DMS153 treated with DMSO at 0.1 percent for 48 hours (cell line): Measurements from ENCODE around the gene CUL5.
"Not testable (repeated sequence)": the region's sequence is repeated elsewhere in the genome, so short reads cannot be mapped to it uniquely, and the experiment has no call there.

ENCODE experiments used
- DNase-seq: peaks from one replicate; lab custom pipeline; 2025; ENCODE audit not compliant: unreplicated experiment; lab: John Stamatoyannopoulos, UW

CUL5 gene

DNA sequence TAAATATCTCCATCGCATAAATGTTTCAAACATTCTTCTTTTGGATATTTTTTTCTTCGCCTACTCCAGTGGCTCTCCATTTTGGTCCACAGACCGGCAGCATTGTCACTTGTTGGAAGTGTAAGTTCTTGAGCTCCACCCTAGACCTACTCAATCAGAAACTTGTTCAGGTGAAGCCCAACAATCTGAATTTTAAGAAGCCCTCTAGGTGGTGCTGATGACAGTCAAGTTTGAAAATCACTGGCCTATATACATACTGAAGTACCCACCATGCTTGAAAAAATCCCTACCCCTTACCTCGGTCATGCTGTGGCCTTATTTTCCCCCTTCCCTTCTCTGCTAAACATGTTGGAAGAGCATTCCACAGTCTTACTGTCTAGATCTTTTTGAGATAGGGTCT, 102.4 kb downstream of the CUL5 start:
- no peak for DNase-seq

DNA sequence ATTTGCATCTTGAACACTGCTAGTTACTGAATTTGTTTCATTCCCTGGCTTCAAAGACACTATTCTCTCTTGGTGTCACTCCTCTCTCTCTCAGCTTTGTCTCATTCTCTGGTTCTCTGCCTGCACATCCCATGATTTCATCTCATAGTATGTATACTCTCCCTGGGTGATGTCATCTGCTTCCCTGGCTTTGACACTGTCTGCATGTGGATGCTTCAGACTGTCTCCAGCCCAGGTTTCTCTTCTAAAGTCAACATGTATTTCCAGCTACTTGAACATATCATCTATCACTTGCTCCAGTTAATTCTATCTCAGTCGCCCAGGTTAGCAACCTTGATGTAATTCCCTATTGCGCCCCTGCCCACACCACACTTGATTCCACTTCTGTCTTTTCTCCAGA, 103.4 kb downstream of the CUL5 start:
- DNase-seq: no peak

- DNase-seq: peak; percentile 23
Measured at GRCh38 chr11:108115500-108116140, 106.9 kb downstream of the CUL5 start.

- peak; percentile 22 for DNase-seq
Measured at GRCh38 chr11:108117746-108118371, 109.2 kb downstream of the CUL5 start.

DNA sequence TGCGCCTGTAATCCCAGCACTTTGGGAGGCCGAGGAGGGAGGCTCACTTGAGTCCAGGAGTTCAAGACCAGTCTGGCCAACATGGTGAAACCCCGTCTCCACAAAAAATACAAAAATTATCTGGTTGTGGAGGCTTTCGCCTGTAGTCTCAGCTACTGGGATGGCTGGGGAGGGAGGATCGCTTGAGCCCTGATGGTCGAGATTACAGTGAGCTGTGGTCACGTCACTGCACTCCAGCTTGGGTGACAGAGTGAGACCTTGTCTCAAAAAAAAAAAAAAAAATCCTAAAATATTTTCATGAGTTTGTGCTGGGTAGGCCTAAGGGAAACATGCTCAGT, 112.2 kb downstream of the CUL5 start:
- not testable (repeated sequence) for DNase-seq

GRCh38 chr11:108121274-108122155, 112.8 kb downstream of the CUL5 start, which contains the start of gene ACAT1:
ACAT1 (plus strand) TSS chr11:108121567; CDS start chr11:108121607, 40 bp downstream.
- peak; percentile 86 for DNase-seq

DNA sequence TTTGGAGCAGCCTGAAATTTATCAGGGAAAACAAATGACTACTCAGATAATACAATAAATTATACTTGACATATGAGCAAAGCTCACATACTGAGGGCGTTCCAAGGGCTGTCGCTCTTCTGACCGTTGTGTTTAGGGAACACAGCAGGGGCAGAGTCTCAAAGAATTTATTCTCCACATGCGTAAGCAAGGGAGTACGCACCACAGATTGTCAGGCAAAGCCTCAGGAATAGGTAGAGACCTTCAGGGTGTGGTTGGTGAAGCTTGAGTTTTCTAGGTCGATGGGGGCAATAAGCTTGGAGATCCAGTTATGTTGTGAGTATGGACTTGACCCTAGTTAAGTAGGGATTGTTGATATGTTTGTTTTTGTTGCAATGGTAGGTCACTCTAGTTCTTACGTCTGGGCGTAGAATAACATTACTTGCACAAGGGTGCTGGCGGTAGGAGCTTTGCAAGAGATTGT, 113.5 kb downstream of the CUL5 start:
- DNase-seq: no peak

DNA sequence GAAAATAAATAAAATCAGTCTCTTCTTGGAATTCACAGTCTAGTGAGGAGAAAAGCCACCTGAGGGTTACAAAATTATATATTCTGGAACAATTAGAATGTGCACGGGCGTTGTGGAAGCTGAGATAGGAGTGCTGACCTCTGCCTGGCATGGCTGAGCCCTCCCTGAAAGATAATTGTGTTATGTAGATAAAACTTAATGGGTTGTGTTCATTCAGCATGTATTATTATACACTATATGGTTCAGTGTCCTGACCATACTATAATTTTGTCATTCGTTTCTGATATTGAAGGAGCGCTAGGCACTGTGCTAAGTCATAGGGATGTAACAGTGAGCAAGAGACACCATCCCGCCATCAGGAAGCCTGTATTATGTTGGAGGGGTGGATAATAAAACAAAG, 116.4 kb downstream of the CUL5 start:
- no peak for DNase-seq

GRCh38 chr11:108128772-108129171, 120.1 kb downstream of the CUL5 start:
- DNase-seq: no peak

DNA sequence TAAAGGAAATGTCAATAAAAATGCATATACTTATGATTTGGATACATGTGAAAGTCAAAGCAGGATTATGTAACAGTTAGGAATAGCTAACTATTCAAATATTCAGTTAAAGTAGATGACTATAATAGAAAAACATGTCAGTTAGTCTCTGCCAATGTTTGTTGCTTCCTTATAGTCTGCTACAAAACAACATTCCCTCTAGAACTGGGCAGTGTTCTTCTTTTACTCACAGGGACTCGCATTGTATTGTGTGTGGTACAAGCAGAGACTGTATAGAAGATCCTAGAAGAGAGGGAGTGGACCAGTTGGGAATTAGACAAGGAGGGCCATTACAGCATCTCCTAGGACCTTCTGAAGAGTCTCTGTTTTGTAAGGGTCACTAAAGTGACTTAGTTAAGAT, 123.3 kb downstream of the CUL5 start:
- DNase-seq: no peak

- DNase-seq: not testable (repeated sequence)
Measured at GRCh38 chr11:108132993-108133538, 124.4 kb downstream of the CUL5 start.

- DNase-seq: no peak
Measured at GRCh38 chr11:108135845-108136544, 127.3 kb downstream of the CUL5 start.

GRCh38 chr11:108137212-108137611, 128.5 kb downstream of the CUL5 start:
- DNase-seq: no peak

- no peak for DNase-seq
Measured at GRCh38 chr11:108142304-108142703, 133.6 kb downstream of the CUL5 start.

DNA sequence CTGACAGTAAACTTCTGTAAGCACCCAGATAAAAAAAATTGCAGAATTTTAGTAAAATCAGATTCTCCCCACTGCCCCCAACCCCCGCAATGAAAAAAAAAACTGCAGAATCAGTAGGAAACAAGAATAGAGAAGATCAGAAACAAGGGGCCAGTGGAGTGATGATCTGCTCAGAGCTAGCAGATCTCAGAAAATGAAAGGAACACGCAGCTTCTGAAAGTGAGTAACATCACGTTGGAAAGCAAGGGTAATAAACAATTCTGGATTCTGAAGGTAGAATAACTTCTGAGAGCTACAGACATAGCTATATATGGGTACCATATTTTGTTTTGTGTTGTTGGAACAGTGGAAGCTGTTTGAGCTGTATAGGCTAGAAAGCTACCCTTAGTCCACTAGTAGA, 135.9 kb downstream of the CUL5 start:
- no peak for DNase-seq

DNA sequence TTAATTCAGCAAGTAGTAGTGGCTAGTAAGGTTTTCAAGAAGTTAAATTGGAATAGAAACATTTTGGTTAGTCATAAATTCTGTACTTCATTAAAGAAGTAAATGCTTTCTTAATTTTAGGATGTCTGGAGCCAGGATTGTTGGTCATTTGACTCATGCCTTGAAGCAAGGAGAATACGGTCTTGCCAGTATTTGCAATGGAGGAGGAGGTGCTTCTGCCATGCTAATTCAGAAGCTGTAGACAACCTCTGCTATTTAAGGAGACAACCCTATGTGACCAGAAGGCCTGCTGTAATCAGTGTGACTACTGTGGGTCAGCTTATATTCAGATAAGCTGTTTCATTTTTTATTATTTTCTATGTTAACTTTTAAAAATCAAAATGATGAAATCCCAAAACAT, 138.5 kb downstream of the CUL5 start:
- DNase-seq: no peak

- DNase-seq: no peak
Measured at GRCh38 chr11:108148556-108148955, 139.9 kb downstream of the CUL5 start.

DNA sequence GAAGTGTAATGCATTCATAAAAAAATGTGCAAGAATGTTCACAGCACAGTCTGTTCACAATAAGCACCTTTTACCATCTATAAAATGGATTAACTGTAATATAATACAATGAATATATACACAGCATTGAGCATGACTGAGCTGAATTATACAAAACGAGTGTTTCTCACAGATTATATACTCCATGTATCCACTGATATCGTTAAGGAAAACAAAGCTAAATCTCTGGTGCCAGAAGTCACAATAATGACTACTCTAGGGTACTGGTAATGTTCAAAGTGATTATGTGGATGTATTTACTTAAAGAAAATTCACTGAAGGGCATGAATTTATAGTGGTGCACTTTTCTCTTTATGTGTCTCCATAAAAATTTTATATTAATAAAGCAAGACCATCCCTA, 145.9 kb downstream of the CUL5 start:
- DNase-seq: no peak
